H1 (cell line): ENCODE measurements around the gene TIAM2. TPM values are rescaled to one million over a fixed set of nuclear protein-coding genes. Genes with fewer than 3 reads are reported as not detected.

Experiments used
- ATF2 ChIP-seq: IDR thresholded peaks from 2 replicates; pipeline ENCODE4 v1.6.1; 2012; ENCODE audit warnings: low read length, inconsistent platforms
- CBX5 ChIP-seq: fragments of 300-800, 300-1000 bp; sonication (generic); IDR thresholded peaks from 2 replicates; pipeline ENCODE4 v1.7.1; 2016; ENCODE audit warnings: antibody characterized with exemption, low read length, low read depth
- HDAC6 ChIP-seq: IDR thresholded peaks from one replicate; pipeline ENCODE4 v1.7.1; 2012; ENCODE audit warnings: low read depth, mild to moderate bottlenecking, inconsistent platforms, low read length, moderate library complexity
- SAP30 ChIP-seq: fragments of 300-600 bp; sonication (generic); IDR thresholded peaks from 2 replicates; pipeline ENCODE4 v1.7.1; 2012; ENCODE audit warnings: low read length, moderate library complexity, mild to moderate bottlenecking, inconsistent platforms; ENCODE audit not compliant: insufficient read depth, insufficient replicate concordance
- polyA plus RNA-seq, 7 experiments: library from polyadenylated mRNA; depleted of rRNA in 3 of 7; stranded (reverse) in 5 of 7; unstranded in 2 of 7; fragments of >200 nt in 5 of 7; fragments of 200-250 nt in 2 of 7; gene quantifications; 1 replicate in 5 of 7; 2 replicates in 1 of 7; 4 replicates in 1 of 7; pipeline versions ENCODE4 v1.2.1 to v1.2.3, GENCODE V29; 2011 to 2013; ENCODE audit warnings: missing spikeins in 2 of 7, mixed read lengths in 2 of 7
- total RNA-seq: library from RNA; stranded (reverse); fragmentation: NEBNext Ultra II Directional; extraction: Animal tissue kit (Norgen Biotek cat#: 25700); gene quantifications from 2 replicates; pipeline ENCODE4 v1.2.1, GENCODE V29; 2021

The TIAM2 gene
- total and polyA plus RNA-seq, 2 of the 8 experiments (the other 6 are each of a cell fraction or from before 2014, with no cell fraction given), result 7.4 to 23.9 TPM

GRCh38 chr6:155088856-155089255, 93.7 kb downstream of the TIAM2 start (continued):
- TF ChIP-seq CBX5, result no peak
- TF ChIP-seq ATF2, result no peak
- no peak for TF ChIP-seq SAP30
- TF ChIP-seq HDAC6, result no peak
